HEK293 (cell line): ENCODE results near the gene BOC.

Experiments used
- CTCF ChIA-PET: fragments of 350-600 bp; formaldehyde crosslinking; extraction: SDS; loops from one replicate; lab custom pipeline; 2021; ENCODE audit warnings: antibody characterized with exemption; lab: Yijun Ruan, JAX
- POLR2A ChIA-PET: fragments of 300-600 bp; formaldehyde crosslinking; extraction: SDS; loops from one replicate; lab custom pipeline; 2020; ENCODE audit warnings: antibody characterized with exemption, inconsistent platforms; lab: Yijun Ruan, JAX
- H3K27ac ChIP-seq: fragments of 200-500 bp; sonication (Bioruptor generic); 2 replicates; pipeline ENCODE4 v1.5.1; 2014; ENCODE audit warnings: low read depth, low read length, control low read depth, inconsistent platforms; ENCODE audit errors: extremely low read depth
- H3K36me3 ChIP-seq, 2 experiments: fragments of 200-500 bp in 1 of 2; sonication (Bioruptor generic) in 1 of 2; 1 replicate in 1 of 2; 2 replicates in 1 of 2; pipeline ENCODE4 v1.5.1; 2014 to 2017; ENCODE audit warnings: inconsistent platforms in 2 of 2, low read length in 2 of 2; ENCODE audit not compliant: control insufficient read depth in 2 of 2, insufficient read depth in 1 of 2
- H3K4me1 ChIP-seq: fragments of 200-500 bp; sonication (Bioruptor generic); 2 replicates; pipeline ENCODE4 v1.5.1; 2014; ENCODE audit warnings: mild to moderate bottlenecking, low read length, inconsistent platforms; ENCODE audit not compliant: control insufficient read depth, insufficient read depth
- H3K4me3 ChIP-seq: 2 replicates; pipeline ENCODE4 v1.5.1; 2011; ENCODE audit warnings: low read depth, mild to moderate bottlenecking, control low read depth, low read length, moderate library complexity
- H3K9me3 ChIP-seq: fragments of 200-500 bp; sonication (Bioruptor generic); 2 replicates; pipeline ENCODE4 v1.5.1; 2014; ENCODE audit warnings: low read depth, low read length, inconsistent platforms; ENCODE audit not compliant: control insufficient read depth, insufficient read depth
- HOXD13 ChIP-seq: sonication (generic); formaldehyde crosslinking; IDR thresholded peaks from 2 replicates; pipeline ENCODE4 v1.8.0; 2022; ENCODE audit warnings: missing genetic modification reagents, borderline replicate concordance
- SALL2 ChIP-seq: fragments of 450-650 bp; formaldehyde crosslinking; IDR thresholded peaks from 2 replicates; pipeline ENCODE4 v1.5.0; 2017; ENCODE audit warnings: missing biosample characterization, mild to moderate bottlenecking, missing genetic modification characterization, borderline replicate concordance
- SETDB1 ChIP-seq: IDR thresholded peaks from one replicate; pipeline ENCODE4 v1.6.1; 2017; ENCODE audit warnings: mild to moderate bottlenecking, low read length, moderate library complexity, mixed read lengths; ENCODE audit not compliant: insufficient read length
- ZNF324 ChIP-seq: fragments of 450-650 bp; formaldehyde crosslinking; IDR thresholded peaks from 2 replicates; pipeline ENCODE4 v1.5.1; 2016; ENCODE audit warnings: missing biosample characterization, missing genetic modification characterization
- ZNF335 ChIP-seq: fragments of 450-650 bp; formaldehyde crosslinking; conservative IDR thresholded peaks from 2 replicates; pipeline ENCODE4 v1.5.1; 2016; ENCODE audit warnings: missing biosample characterization, missing genetic modification characterization
- ZNF366 ChIP-seq: fragments of 450-650 bp; formaldehyde crosslinking; conservative IDR thresholded peaks from 2 replicates; pipeline ENCODE4 v1.5.1; 2016; ENCODE audit warnings: missing biosample characterization, missing genetic modification characterization
- ZNF530 ChIP-seq: fragments of 450-650 bp; formaldehyde crosslinking; IDR thresholded peaks from 2 replicates; pipeline ENCODE4 v1.5.1; 2016; ENCODE audit warnings: low read depth, missing biosample characterization, missing genetic modification characterization
- ZNF571 ChIP-seq: fragments of 450-650 bp; formaldehyde crosslinking; IDR thresholded peaks from 2 replicates; pipeline ENCODE4 v1.5.0; 2017; ENCODE audit warnings: missing biosample characterization, missing genetic modification characterization
- TF ChIP-seq, protein P1 (sequence below): fragments of 450-650 bp; formaldehyde crosslinking; IDR thresholded peaks from 2 replicates; pipeline ENCODE4 v1.5.1; 2017; ENCODE audit warnings: missing biosample characterization, missing genetic modification characterization
- TF ChIP-seq, protein P2 (sequence below): fragments of 450-650 bp; formaldehyde crosslinking; IDR thresholded peaks from 2 replicates; pipeline ENCODE4 v1.5.1; 2016; ENCODE audit warnings: missing biosample characterization, missing genetic modification characterization, low read depth
- TF ChIP-seq, protein P3 (sequence below): fragments of 450-650 bp; formaldehyde crosslinking; IDR thresholded peaks from 2 replicates; pipeline ENCODE4 v1.5.1; 2016; ENCODE audit warnings: missing biosample characterization, missing genetic modification characterization

The BOC gene

DNA sequence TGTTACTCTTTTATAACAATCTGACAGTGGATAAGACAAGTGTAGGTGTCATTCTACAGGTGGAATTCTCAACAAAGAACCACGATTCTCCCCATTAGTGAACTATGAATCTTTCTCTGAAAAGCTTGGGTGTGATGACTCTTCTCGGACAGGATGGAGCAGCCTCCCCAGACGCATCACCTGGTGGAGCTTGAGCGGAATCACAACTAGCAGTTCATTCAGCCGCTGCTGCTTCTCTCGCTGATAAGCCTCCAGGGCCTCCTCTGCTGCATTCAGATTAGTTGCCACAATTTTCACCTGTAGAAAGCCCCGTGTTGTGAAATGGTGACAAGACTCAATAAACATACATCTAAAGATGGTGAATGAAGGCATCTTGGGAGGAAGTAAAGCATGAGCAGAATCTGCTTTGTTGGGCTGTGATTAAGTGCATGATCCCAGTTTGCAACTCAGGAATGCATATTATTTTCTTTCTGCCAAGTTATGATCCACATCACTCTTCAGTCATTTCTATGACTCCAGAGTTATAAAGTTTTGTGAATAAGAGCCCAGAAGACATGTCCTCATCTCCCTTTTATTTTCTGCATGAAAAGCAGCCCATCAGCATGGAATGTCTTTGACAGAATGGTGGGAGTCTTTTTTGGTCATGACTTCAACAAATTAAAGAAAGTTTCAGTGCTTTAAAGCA is 93.6 kb downstream of the BOC start:
- peaks cover 0 to 15% of the 10 kb centered on the region in 2 experiments; a peak in 1 of 3 replicates for H3K36me3 ChIP-seq
- POLR2A ChIA-PET, result no interaction called here
- TF ChIP-seq ZNF571 (tag by site-specific recombination) (no peak), ZNF324 (tag by site-specific recombination) (no peak)
- TF ChIP-seq, protein P1, sequence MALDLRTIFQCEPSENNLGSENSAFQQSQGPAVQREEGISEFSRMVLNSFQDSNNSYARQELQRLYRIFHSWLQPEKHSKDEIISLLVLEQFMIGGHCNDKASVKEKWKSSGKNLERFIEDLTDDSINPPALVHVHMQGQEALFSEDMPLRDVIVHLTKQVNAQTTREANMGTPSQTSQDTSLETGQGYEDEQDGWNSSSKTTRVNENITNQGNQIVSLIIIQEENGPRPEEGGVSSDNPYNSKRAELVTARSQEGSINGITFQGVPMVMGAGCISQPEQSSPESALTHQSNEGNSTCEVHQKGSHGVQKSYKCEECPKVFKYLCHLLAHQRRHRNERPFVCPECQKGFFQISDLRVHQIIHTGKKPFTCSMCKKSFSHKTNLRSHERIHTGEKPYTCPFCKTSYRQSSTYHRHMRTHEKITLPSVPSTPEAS (tag by site-specific recombination), result no peak
- TF ChIP-seq, protein P2, sequence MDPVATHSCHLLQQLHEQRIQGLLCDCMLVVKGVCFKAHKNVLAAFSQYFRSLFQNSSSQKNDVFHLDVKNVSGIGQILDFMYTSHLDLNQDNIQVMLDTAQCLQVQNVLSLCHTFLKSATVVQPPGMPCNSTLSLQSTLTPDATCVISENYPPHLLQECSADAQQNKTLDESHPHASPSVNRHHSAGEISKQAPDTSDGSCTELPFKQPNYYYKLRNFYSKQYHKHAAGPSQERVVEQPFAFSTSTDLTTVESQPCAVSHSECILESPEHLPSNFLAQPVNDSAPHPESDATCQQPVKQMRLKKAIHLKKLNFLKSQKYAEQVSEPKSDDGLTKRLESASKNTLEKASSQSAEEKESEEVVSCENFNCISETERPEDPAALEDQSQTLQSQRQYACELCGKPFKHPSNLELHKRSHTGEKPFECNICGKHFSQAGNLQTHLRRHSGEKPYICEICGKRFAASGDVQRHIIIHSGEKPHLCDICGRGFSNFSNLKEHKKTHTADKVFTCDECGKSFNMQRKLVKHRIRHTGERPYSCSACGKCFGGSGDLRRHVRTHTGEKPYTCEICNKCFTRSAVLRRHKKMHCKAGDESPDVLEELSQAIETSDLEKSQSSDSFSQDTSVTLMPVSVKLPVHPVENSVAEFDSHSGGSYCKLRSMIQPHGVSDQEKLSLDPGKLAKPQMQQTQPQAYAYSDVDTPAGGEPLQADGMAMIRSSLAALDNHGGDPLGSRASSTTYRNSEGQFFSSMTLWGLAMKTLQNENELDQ, result no peak
- no peaks in the 10 kb centered on the region for H3K9me3 ChIP-seq
- no peaks in the 10 kb centered on the region for H3K4me1 ChIP-seq
- no peak overlapping the region for H3K4me3 ChIP-seq
- H3K27ac ChIP-seq, result no peak overlapping the region
- CTCF ChIA-PET, result interaction anchor here (0.7 kb wide), 1 partner anchor 251 kb away, joined by 3 read pairs; no protein-coding TSS in a partner anchor

DNA sequence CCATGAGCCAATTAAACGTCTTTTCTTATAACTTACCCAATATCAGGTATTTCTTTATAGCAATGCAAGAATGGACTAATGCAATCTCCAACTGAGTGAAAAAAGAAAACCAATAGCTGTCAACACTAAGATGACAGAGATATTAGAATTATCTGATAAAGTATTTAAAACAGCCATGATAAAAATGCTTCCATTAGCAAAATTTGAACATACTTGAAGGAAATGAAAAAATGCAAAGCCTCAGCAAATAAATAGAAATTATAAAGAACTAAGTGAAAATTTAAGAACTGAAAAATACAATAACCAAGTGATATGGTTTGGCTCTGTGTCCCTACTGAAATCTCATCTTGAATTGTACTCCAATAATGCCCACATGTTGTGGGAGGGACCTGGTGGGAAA is 99.6 kb downstream of the BOC start:
- Histone ChIP-seq H3K4me1 (no peaks in the 10 kb centered on the region), H3K27ac (no peak overlapping the region), H3K9me3 (no peaks in the 10 kb centered on the region), H3K4me3 (no peak overlapping the region)
- TF ChIP-seq ZNF335 (tag by site-specific recombination) (no peak), HOXD13 (no peak), ZNF530 (tag by site-specific recombination) (no peak), ZNF366 (tag by site-specific recombination) (no peak)
- TF ChIP-seq, all 188 proteins: peak for 0
- ChIA-PET CTCF (interaction anchor here (1.0 kb wide), 1 partner anchor 276 kb away, joined by 3 read pairs; no protein-coding TSS in a partner anchor), POLR2A (no interaction called here)
- H3K36me3 ChIP-seq, result no peaks in the 10 kb centered on the region

DNA sequence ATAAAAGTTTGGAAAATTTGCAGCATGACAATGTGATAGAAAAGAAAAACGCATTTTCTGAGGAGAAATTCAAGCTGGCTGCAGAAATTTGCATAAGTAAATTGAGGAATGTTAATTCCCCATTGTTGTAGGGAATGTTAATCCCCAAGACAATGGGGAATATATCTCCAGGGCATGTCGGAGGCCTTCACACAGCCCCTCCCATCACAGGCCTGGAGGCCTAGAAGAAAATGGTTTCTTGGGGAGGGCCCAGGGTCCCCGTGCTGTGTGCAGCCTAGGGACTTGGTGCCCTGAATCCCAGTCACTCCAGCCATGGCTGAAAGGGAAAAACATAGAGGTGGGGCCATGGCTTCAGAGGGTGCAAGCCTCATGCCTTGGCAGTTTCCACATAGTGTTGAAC is 101.1 kb downstream of the BOC start:
- Histone ChIP-seq H3K9me3 (no peaks in the 10 kb centered on the region), H3K4me3 (no peak overlapping the region), H3K27ac (no peak overlapping the region)
- no peak for TF ChIP-seq SALL2 (tag by site-specific recombination)
- TF ChIP-seq, all 188 proteins: peak for 0
- POLR2A ChIA-PET, result no interaction called here
- Histone ChIP-seq H3K36me3 (no peaks in the 10 kb centered on the region), H3K4me1 (no peaks in the 10 kb centered on the region)
- CTCF ChIA-PET, result interaction anchor here (0.6 kb wide), 2 partner anchors 20 to 269 kb away, joined by 3 to 7 read pairs; no protein-coding TSS in a partner anchor

DNA sequence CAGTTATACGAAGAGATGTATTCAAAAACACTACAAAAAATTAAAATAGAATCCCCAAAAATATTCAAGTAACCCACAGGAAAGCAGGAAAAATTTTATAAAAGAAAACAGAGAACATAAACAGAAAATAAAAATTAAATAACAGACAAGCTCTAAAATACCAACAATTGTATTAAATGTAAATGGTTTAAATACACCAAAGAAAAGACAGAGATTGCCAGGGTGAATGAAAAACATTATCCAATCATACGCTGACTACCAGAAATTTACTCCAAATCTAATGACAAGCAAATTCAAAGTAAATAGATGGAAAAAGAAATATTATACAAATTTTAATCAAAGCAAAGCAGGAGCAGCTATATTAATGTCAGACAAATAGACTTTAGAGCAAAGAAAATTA is 103.6 kb downstream of the BOC start:
- no peak overlapping the region for H3K27ac ChIP-seq
- no peak overlapping the region for H3K4me3 ChIP-seq
- H3K36me3 ChIP-seq, result no peaks in the 10 kb centered on the region
- H3K9me3 ChIP-seq, result no peaks in the 10 kb centered on the region
- ChIA-PET CTCF (no interaction called here), POLR2A (no interaction called here)
- peak; percentile 63 for TF ChIP-seq SETDB1
- TF ChIP-seq, protein P3, sequence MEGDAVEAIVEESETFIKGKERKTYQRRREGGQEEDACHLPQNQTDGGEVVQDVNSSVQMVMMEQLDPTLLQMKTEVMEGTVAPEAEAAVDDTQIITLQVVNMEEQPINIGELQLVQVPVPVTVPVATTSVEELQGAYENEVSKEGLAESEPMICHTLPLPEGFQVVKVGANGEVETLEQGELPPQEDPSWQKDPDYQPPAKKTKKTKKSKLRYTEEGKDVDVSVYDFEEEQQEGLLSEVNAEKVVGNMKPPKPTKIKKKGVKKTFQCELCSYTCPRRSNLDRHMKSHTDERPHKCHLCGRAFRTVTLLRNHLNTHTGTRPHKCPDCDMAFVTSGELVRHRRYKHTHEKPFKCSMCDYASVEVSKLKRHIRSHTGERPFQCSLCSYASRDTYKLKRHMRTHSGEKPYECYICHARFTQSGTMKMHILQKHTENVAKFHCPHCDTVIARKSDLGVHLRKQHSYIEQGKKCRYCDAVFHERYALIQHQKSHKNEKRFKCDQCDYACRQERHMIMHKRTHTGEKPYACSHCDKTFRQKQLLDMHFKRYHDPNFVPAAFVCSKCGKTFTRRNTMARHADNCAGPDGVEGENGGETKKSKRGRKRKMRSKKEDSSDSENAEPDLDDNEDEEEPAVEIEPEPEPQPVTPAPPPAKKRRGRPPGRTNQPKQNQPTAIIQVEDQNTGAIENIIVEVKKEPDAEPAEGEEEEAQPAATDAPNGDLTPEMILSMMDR (tag by site-specific recombination), result no peak
- no peaks in the 10 kb centered on the region for H3K4me1 ChIP-seq
